Mesenchymal stem cell (in vitro differentiated cells and primary cell): ENCODE data around the gene NTRK3.
"Not testable (repeated sequence)": the region's sequence is repeated elsewhere in the genome, so short reads cannot be mapped to it uniquely, and the experiment has no call there.

Source experiments
- DNase-seq: peaks from one replicate; pipeline ENCODE4 v3.0.0-alpha.2; 2013
- H2AFZ ChIP-seq: one replicate; pipeline ENCODE4 v1.6.1; 2013; ENCODE audit warnings: low read depth, mild to moderate bottlenecking, control low read depth, inconsistent platforms, low read length, moderate library complexity
- H2AK5ac ChIP-seq: 2 replicates; pipeline ENCODE4 v1.6.1; 2013; ENCODE audit warnings: low read length, moderate library complexity, mild to moderate bottlenecking, inconsistent platforms; ENCODE audit not compliant: severe bottlenecking
- H2BK120ac ChIP-seq: one replicate; pipeline ENCODE4 v1.6.1; 2013; ENCODE audit warnings: low read depth, mild to moderate bottlenecking, inconsistent platforms, low read length, moderate library complexity
- H2BK12ac ChIP-seq, 2 experiments: one replicate each; pipeline ENCODE4 v1.6.1; 2013; ENCODE audit warnings: inconsistent platforms in 2 of 2, low read length in 2 of 2, mild to moderate bottlenecking in 2 of 2, moderate library complexity in 2 of 2, control low read depth in 1 of 2
- H2BK15ac ChIP-seq: one replicate; pipeline ENCODE4 v1.6.1; 2013; ENCODE audit warnings: mild to moderate bottlenecking, low read depth, inconsistent platforms; ENCODE audit not compliant: poor library complexity, severe bottlenecking
- H2BK5ac ChIP-seq: 2 replicates; pipeline ENCODE4 v1.6.1; 2013; ENCODE audit warnings: low read depth, mild to moderate bottlenecking, low read length, control low read depth, inconsistent platforms; ENCODE audit not compliant: poor library complexity, severe bottlenecking
- H3K14ac ChIP-seq, 2 experiments: one replicate each; pipeline ENCODE4 v1.6.1; 2013; ENCODE audit warnings: inconsistent platforms in 2 of 2, low read length in 2 of 2, control low read depth in 1 of 2, mild to moderate bottlenecking in 1 of 2, moderate library complexity in 1 of 2
- H3K18ac ChIP-seq, 2 experiments: one replicate each; pipeline ENCODE4 v1.6.1; 2013; ENCODE audit warnings: inconsistent platforms in 2 of 2, low read length in 2 of 2, control low read depth in 1 of 2, low read depth in 1 of 2, mild to moderate bottlenecking in 1 of 2
- H3K23ac ChIP-seq, 2 experiments: one replicate each; pipeline ENCODE4 v1.6.1; 2013; ENCODE audit warnings: inconsistent platforms in 2 of 2, low read length in 2 of 2, mild to moderate bottlenecking in 2 of 2, moderate library complexity in 2 of 2, control low read depth in 1 of 2
- H3K27ac ChIP-seq: 2 replicates; pipeline ENCODE4 v1.5.1; 2013; ENCODE audit warnings: mild to moderate bottlenecking, moderate library complexity, low read length, control low read depth, inconsistent platforms; ENCODE audit not compliant: poor library complexity, severe bottlenecking
- H3K27me3 ChIP-seq, 2 experiments: 2 replicates each; pipeline versions ENCODE4 v1.6.1 to v1.7.0; 2013; ENCODE audit warnings: low read length in 2 of 2, mild to moderate bottlenecking in 2 of 2, moderate library complexity in 2 of 2, control low read depth in 1 of 2, inconsistent platforms in 1 of 2; ENCODE audit not compliant: control insufficient read depth in 1 of 2, insufficient read depth in 1 of 2
- H3K36me3 ChIP-seq, 2 experiments: 2 replicates each; pipeline versions ENCODE4 v1.6.1 to v1.7.0; 2013; ENCODE audit warnings: low read length in 2 of 2, control low read depth in 1 of 2, inconsistent platforms in 1 of 2, low read depth in 1 of 2, mild to moderate bottlenecking in 1 of 2; ENCODE audit not compliant: insufficient read depth in 2 of 2, control insufficient read depth in 1 of 2
- H3K4ac ChIP-seq, 2 experiments: one replicate each; pipeline ENCODE4 v1.6.1; 2013; ENCODE audit warnings: inconsistent platforms in 2 of 2, low read length in 2 of 2, mild to moderate bottlenecking in 2 of 2, moderate library complexity in 2 of 2, control low read depth in 1 of 2, low read depth in 1 of 2
- H3K4me1 ChIP-seq: 2 replicates; pipeline ENCODE4 v1.6.1; 2013; ENCODE audit warnings: low read depth, low read length, control low read depth; ENCODE audit not compliant: control insufficient read depth, insufficient read depth
- H3K4me2 ChIP-seq: 2 replicates; pipeline ENCODE4 v1.6.1; 2013; ENCODE audit warnings: low read length, mild to moderate bottlenecking, inconsistent platforms; ENCODE audit not compliant: poor library complexity, severe bottlenecking
- H3K4me3 ChIP-seq, 2 experiments: 2 replicates each; pipeline versions ENCODE4 v1.5.1 to v1.7.0; 2013; ENCODE audit warnings: low read length in 2 of 2, mild to moderate bottlenecking in 2 of 2, control low read depth in 1 of 2, low read depth in 1 of 2; ENCODE audit not compliant: insufficient read depth in 1 of 2
- H3K79me1 ChIP-seq: replicated peaks from 2 replicates; pipeline ENCODE4 v1.6.1; 2013; ENCODE audit warnings: mild to moderate bottlenecking, control low read depth, low read length, inconsistent platforms; ENCODE audit not compliant: poor library complexity, severe bottlenecking
- H3K9ac ChIP-seq: 2 replicates; pipeline ENCODE4 v1.7.0; 2013; ENCODE audit warnings: mild to moderate bottlenecking, low read length, moderate library complexity
- H3K9me3 ChIP-seq: 2 replicates; pipeline ENCODE4 v1.7.0; 2013; ENCODE audit warnings: mild to moderate bottlenecking, low read length; ENCODE audit not compliant: control insufficient read depth
- H4K8ac ChIP-seq: one replicate; pipeline ENCODE4 v1.6.1; 2013; ENCODE audit warnings: inconsistent platforms, mild to moderate bottlenecking, low read length, moderate library complexity
- H4K91ac ChIP-seq: one replicate; pipeline ENCODE4 v1.6.1; 2013; ENCODE audit warnings: mild to moderate bottlenecking, low read length, inconsistent platforms
- WGBS: methylation state at CpG from one replicate; pipeline ENCODE4 v1.1.7; 2013; ENCODE audit warnings: mixed read lengths; 5-methylcytosine and 5-hydroxymethylcytosine counted together

The NTRK3 gene

DNA sequence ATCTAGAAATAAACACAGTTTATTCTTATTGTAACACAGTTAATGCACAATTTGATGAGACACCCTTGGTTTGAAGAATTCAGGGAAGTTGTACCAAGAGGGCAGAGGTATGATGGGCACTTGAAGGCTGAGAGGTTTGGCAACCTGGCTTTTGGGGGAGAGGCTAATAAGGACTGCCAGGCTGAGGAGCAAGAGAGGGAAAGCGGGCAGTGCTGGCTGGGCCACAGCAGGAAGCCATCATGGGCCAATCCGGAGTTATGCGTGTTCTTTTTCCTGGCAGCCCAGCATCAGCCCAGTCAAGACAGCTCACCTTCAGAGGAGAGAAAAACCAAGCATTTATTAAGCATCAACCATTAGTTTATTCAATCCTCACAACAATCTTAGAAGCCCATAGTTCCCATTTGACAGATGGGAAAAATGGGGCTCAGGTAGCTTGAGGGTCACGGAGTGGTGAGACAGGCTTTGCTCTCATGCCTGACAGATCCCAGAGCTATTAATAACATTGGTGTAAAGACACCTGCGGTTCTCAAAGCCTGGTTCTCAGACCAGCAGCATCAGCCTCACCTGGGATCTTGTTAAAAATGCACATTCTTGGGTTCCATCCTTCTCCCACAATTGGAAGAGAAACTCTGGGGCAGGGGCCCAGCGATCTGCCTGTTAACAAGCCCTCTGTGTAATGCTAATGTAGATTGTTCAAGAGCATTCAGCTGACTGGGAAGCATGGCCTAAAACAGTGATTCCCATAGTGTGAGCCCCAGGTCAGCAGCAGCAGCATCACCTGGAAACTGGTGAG lies 183.7 kb downstream of the NTRK3 start:
- 62% methylated on average over 6 of the region's 6 CpGs for WGBS
- no peak overlapping the region for H3K9ac ChIP-seq
- H3K27me3 ChIP-seq, result peaks cover 0 to 61% of the 10 kb centered on the region in 2 experiments
- no peaks in the 10 kb centered on the region for H3K79me1 ChIP-seq
- no peak overlapping the region for H4K8ac ChIP-seq
- H4K91ac ChIP-seq, result no peak overlapping the region
- no peak for DNase-seq
- no peak overlapping the region for H3K14ac ChIP-seq
- no peaks in the 10 kb centered on the region for H3K4me1 ChIP-seq
- H3K4me3 ChIP-seq, result no peak overlapping the region
- H3K4me2 ChIP-seq, result no peak overlapping the region
- no peak overlapping the region for H2AFZ ChIP-seq
- no peak overlapping the region for H3K23ac ChIP-seq
- no peak overlapping the region for H2BK5ac ChIP-seq
- no peaks in the 10 kb centered on the region for H3K36me3 ChIP-seq
- no peak overlapping the region for H2BK15ac ChIP-seq
- H2AK5ac ChIP-seq, result no peak overlapping the region
- H3K4ac ChIP-seq, result no peak overlapping the region
- H3K18ac ChIP-seq, result no peak overlapping the region
- no peak overlapping the region for H3K27ac ChIP-seq
- H3K9me3 ChIP-seq, result no peaks in the 10 kb centered on the region
- no peak overlapping the region for H2BK12ac ChIP-seq
- no peak overlapping the region for H2BK120ac ChIP-seq

DNA sequence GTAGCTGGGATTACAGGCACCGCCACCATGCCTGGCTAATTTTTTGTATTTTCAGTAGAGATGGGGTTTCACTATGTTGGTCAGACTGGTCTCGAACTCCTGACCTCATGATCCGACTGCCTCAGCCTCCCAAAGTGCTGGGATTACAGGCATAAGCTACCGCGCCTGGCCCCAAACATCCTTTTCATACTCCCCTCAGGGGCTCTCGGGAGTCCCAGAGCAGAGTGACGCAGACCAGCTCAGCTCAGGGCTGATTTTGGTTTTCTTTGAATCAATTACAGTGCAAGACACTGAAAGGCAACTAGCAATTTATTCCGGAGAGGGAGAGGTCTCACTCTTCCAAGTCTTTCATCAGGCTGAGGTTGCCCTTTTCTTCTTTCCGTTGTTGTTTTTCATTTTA lies 184.4 kb downstream of the NTRK3 start:
- not testable (repeated sequence) for H3K4me1 ChIP-seq, H2AK5ac ChIP-seq, H3K79me1 ChIP-seq, H2BK5ac ChIP-seq, H3K9me3 ChIP-seq, H3K4me3 ChIP-seq, H2BK12ac ChIP-seq, H3K27ac ChIP-seq, DNase-seq, H2AFZ ChIP-seq, H3K36me3 ChIP-seq, H3K4me2 ChIP-seq, H3K23ac ChIP-seq, H4K8ac ChIP-seq, H3K9ac ChIP-seq, H3K14ac ChIP-seq, H2BK15ac ChIP-seq, H3K4ac ChIP-seq, H2BK120ac ChIP-seq, H4K91ac ChIP-seq, H3K18ac ChIP-seq
- H3K27me3 ChIP-seq, result peaks cover 0 to 59% of the 10 kb centered on the region in 2 experiments
- WGBS, result 88% methylated on average over 9 of the region's 9 CpGs

DNA sequence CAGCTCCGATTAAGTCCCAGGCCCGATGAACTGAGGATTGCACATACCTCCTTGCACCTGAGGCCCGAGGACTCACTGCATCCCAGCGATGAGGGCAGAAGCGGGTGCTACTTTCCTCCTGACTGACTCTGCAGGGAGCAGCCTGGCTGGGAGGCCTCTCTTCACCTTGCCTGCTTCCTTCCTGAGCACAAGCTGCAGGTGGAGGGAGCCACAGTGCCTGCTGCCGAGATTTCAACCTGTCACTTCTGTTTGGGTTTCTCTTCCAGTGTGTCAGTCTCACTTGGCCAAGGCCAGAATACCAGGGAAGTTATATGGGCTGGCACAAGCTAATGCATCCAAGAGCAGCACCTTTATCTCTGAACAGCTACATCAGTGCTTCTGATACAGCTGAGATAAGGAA lies 185.4 kb downstream of the NTRK3 start:
- Histone ChIP-seq H3K4me2 (no peak overlapping the region), H2BK12ac (no peak overlapping the region), H2AK5ac (no peak overlapping the region), H3K36me3 (no peaks in the 10 kb centered on the region), H3K23ac (no peak overlapping the region), H2BK120ac (no peak overlapping the region), H3K14ac (no peak overlapping the region), H2AFZ (no peak overlapping the region), H3K18ac (no peak overlapping the region), H2BK15ac (no peak overlapping the region), H3K9me3 (no peaks in the 10 kb centered on the region), H3K4ac (no peak overlapping the region), H4K91ac (no peak overlapping the region), H2BK5ac (no peak overlapping the region), H3K4me1 (no peaks in the 10 kb centered on the region), H4K8ac (no peak overlapping the region), H3K4me3 (no peak overlapping the region), H3K27me3 (peaks cover 0 to 63% of the 10 kb centered on the region in 2 experiments), H3K9ac (no peak overlapping the region), H3K79me1 (no peaks in the 10 kb centered on the region), H3K27ac (no peak overlapping the region)
- WGBS, result 81% methylated on average over 6 of the region's 6 CpGs
- no peak for DNase-seq

DNA sequence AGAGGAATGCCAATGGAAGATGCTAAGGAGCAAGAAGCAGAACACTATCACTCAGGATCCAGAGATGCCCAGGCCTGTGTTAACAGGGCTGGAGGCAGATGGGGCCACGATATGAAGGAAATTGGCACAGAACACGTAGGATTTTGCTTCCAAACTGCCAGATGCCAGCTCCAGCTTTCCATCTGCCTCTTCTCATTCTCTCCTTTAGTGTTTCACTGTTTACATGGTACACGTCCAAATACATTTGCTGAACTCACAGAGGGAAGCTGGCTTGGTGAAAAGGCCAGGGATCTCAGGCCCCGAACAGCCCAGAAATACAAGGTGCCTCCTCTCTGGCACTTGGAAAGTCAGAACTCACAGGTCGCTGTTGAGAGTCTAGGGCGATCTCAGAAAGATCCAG lies 187.0 kb downstream of the NTRK3 start:
- Histone ChIP-seq H3K4me1 (no peaks in the 10 kb centered on the region), H3K4me2 (no peak overlapping the region), H4K8ac (no peak overlapping the region), H2AK5ac (no peak overlapping the region), H3K14ac (no peak overlapping the region), H3K9me3 (no peaks in the 10 kb centered on the region), H3K79me1 (no peaks in the 10 kb centered on the region), H3K23ac (no peak overlapping the region), H3K18ac (no peak overlapping the region), H3K27ac (no peak overlapping the region), H3K36me3 (no peaks in the 10 kb centered on the region), H3K4ac (no peak overlapping the region), H2BK5ac (no peak overlapping the region), H2BK120ac (no peak overlapping the region), H2AFZ (no peak overlapping the region), H4K91ac (no peak overlapping the region), H2BK15ac (no peak overlapping the region), H3K27me3 (peaks cover 0 to 58% of the 10 kb centered on the region in 2 experiments), H3K4me3 (no peak overlapping the region), H3K9ac (no peak overlapping the region), H2BK12ac (no peak overlapping the region)
- WGBS, result 56% methylated on average over 6 of the region's 6 CpGs
- DNase-seq, result no peak
